Activated B cell treated with CpG ODN at 0.5 μM for 24 hours (primary cell): ENCODE data around the gene MRM2. TPM values are rescaled to one million over a fixed set of nuclear protein-coding genes. Genes with fewer than 3 reads are reported as not detected.

Experiments used
- ATAC-seq: fragments of 200-7000 bp; cut with Tn5 transposase; one replicate; pipeline ENCODE4 v1.10.0; 2021; ENCODE audit warnings: low read depth, mild to moderate bottlenecking, moderate library complexity
- CTCF ChIA-PET: fragments of 350-600 bp; sonication (Branson Sonifier 250); formaldehyde crosslinking; loops from one replicate; lab custom pipeline; 2021; ENCODE audit warnings: antibody characterized with exemption; lab: Charles Lee
- POLR2A ChIA-PET: fragments of 350-600 bp; sonication (Branson Sonifier 250); formaldehyde crosslinking; loops from one replicate; lab custom pipeline; 2021; ENCODE audit warnings: antibody characterized with exemption; lab: Charles Lee
- DNase-seq: peaks from one replicate; pipeline ENCODE4 v3.0.0; 2022
- H3K27ac Mint-ChIP-seq: one replicate; pipeline ENCODE4 v1.8.0; 2020; ENCODE audit warnings: mixed read lengths
- H3K27me3 Mint-ChIP-seq: one replicate; pipeline ENCODE4 v1.8.0; 2021; ENCODE audit warnings: mixed read lengths
- H3K36me3 Mint-ChIP-seq: one replicate; pipeline ENCODE4 v1.8.0; 2021; ENCODE audit warnings: low read depth, mixed read lengths
- H3K4me1 Mint-ChIP-seq: one replicate; pipeline ENCODE4 v1.8.0; 2021; ENCODE audit warnings: mixed read lengths
- H3K4me3 Mint-ChIP-seq: one replicate; pipeline ENCODE4 v1.8.0; 2020; ENCODE audit warnings: mild to moderate bottlenecking, mixed read lengths
- H3K9me3 Mint-ChIP-seq: one replicate; pipeline ENCODE4 v1.8.0; 2020; ENCODE audit warnings: mixed read lengths
- CTCF ChIP-seq: fragments of 200-600 bp; IDR thresholded peaks from one replicate; pipeline ENCODE4 v1.8.0; 2022; ENCODE audit warnings: antibody characterized with exemption, mild to moderate bottlenecking
- intact Hi-C: fragments of 100-400 bp; cut with micrococcal nuclease; formaldehyde crosslinking; loops from one replicate; pipeline ENCODE4 v1.15.1; 2024
- total RNA-seq: library from RNA; stranded (reverse); gene quantifications from 2 replicates; pipeline ENCODE4 v1.2.3, GENCODE V29; 2022

Gene MRM2
- total RNA-seq, 1 donor from 2014 or later, result 35.3 TPM

GRCh38 chr7:2245883-2246675 is 4.1 kb upstream of the MRM2 start:
- Mint-ChIP-seq H3K9me3 (no peaks in the 10 kb centered on the region), H3K4me1 (peaks cover 64% of the 10 kb centered on the region), H3K27ac (peak overlapping the region; percentile 67), H3K4me3 (no peak overlapping the region), H3K36me3 (peaks cover 18% of the 10 kb centered on the region), H3K27me3 (no peaks in the 10 kb centered on the region)
- DNase-seq, result no peak
- POLR2A ChIA-PET, result interaction anchor here (0.6 to 1.9 kb wide), 6 partner anchors 9 to 520 kb away, joined by 3 to 10 read pairs (median 4); partner anchors contain the start of gene MAD1L1
- ATAC-seq, result no peak
- CTCF ChIA-PET, result interaction anchor here (0.8 kb wide), 1 partner anchor 102 kb away, joined by 5 read pairs; no protein-coding TSS in a partner anchor
- TF ChIP-seq CTCF, result no peak
- intact Hi-C loops, result no loop called here

GRCh38 chr7:2244404-2244995 is 2.5 kb upstream of the MRM2 start:
- no peaks in the 10 kb centered on the region for H3K9me3 Mint-ChIP-seq
- H3K27ac Mint-ChIP-seq, result peak overlapping the region; percentile 41
- CTCF ChIA-PET, result interaction anchor here (0.9 kb wide), 1 partner anchor 104 kb away, joined by 8 read pairs; no protein-coding TSS in a partner anchor
- ATAC-seq (no peak), DNase-seq (no peak)
- TF ChIP-seq CTCF, result no peak
- POLR2A ChIA-PET, result interaction anchor here (0.6 to 1.0 kb wide), 3 partner anchors 9 to 103 kb away, joined by 3 to 7 read pairs (median 3); no protein-coding TSS in a partner anchor
- H3K4me3 Mint-ChIP-seq, result peak overlapping the region; percentile 7
- H3K27me3 Mint-ChIP-seq, result no peaks in the 10 kb centered on the region
- intact Hi-C loops, result no loop called here
- H3K4me1 Mint-ChIP-seq, result peaks cover 70% of the 10 kb centered on the region
- H3K36me3 Mint-ChIP-seq, result peaks cover 12% of the 10 kb centered on the region

GRCh38 chr7:2243458-2243857 is 1.5 kb upstream of the MRM2 start:
- DNase-seq (no peak), ATAC-seq (no peak)
- Mint-ChIP-seq H3K36me3 (peaks cover 19% of the 10 kb centered on the region), H3K4me3 (no peak overlapping the region), H3K4me1 (peaks cover 63% of the 10 kb centered on the region), H3K9me3 (no peaks in the 10 kb centered on the region), H3K27me3 (no peaks in the 10 kb centered on the region), H3K27ac (no peak overlapping the region)
- no peak for TF ChIP-seq CTCF
- ChIA-PET POLR2A (interaction anchor here (1.4 to 3.1 kb wide), 2 partner anchors 13 to 17 kb away, joined by 5 to 24 read pairs; no protein-coding TSS in a partner anchor), CTCF (no interaction called here)
- intact Hi-C loops, result no loop called here

- H3K9me3 Mint-ChIP-seq, result no peaks in the 10 kb centered on the region
- intact Hi-C loops, result loop anchor here (1.0 kb wide), 2 partner anchors 10 to 19 kb away; partner anchors contain the start of gene MAD1L1
- CTCF ChIA-PET, result interaction anchor here (1.7 to 6.3 kb wide), 2 partner anchors 10 to 105 kb away, joined by 5 to 35 read pairs; partner anchors contain the start of gene MAD1L1
These were observed 780 bp upstream of the MRM2 start for GRCh38 chr7:2242541-2243429.

More at GRCh38 chr7:2242541-2243429, 780 bp upstream of the MRM2 start:
- Mint-ChIP-seq H3K4me1 (peaks cover 64% of the 10 kb centered on the region), H3K27me3 (no peaks in the 10 kb centered on the region), H3K27ac (peak overlapping the region; percentile 89), H3K4me3 (peak overlapping the region; percentile 90), H3K36me3 (peaks cover 26% of the 10 kb centered on the region)
- no peak for TF ChIP-seq CTCF
- POLR2A ChIA-PET, result interaction anchor here (0.5 to 3.1 kb wide), 10 partner anchors 8 to 710 kb away, joined by 3 to 24 read pairs (median 5); partner anchors contain the start of genes MAD1L1 and SNX8
- ATAC-seq, result peak; percentile 44
- DNase-seq, result peak; percentile 31
